Liver (tissue), 9 donors: ENCODE measurements around the gene DLK2. TPM values are rescaled to one million over a fixed set of nuclear protein-coding genes. Genes with fewer than 3 reads are reported as not detected.

Source experiments
- DNase-seq: peaks from one replicate; pipeline ENCODE4 v3.0.0-alpha.2; 2017; ENCODE audit warnings: low spot score
- H3K27ac ChIP-seq, 2 donors: one replicate each; pipeline ENCODE4 v1.7.0; 2013; ENCODE audit warnings: inconsistent platforms in 2 of 2, low read length in 2 of 2, control low read depth in 1 of 2, low read depth in 1 of 2, mild to moderate bottlenecking in 1 of 2
- H3K27me3 ChIP-seq, 4 donors: one replicate each; pipeline versions ENCODE4 v1.6.1 to v1.7.0; 2013; ENCODE audit warnings: low read length in 3 of 4, inconsistent platforms in 1 of 4, mild to moderate bottlenecking in 1 of 4, moderate library complexity in 1 of 4; ENCODE audit not compliant: control insufficient read depth in 4 of 4, insufficient read depth in 4 of 4
- H3K36me3 ChIP-seq, 4 donors: one replicate each; pipeline versions ENCODE4 v1.6.1 to v1.7.0; 2013; ENCODE audit warnings: low read length in 3 of 4, mild to moderate bottlenecking in 3 of 4, low read depth in 1 of 4, moderate library complexity in 1 of 4; ENCODE audit not compliant: control insufficient read depth in 4 of 4, insufficient read depth in 3 of 4
- H3K4me1 ChIP-seq, 4 donors: one replicate each; pipeline versions ENCODE4 v1.6.1 to v1.7.0; 2013; ENCODE audit warnings: low read length in 3 of 4, mild to moderate bottlenecking in 3 of 4, moderate library complexity in 1 of 4; ENCODE audit not compliant: control insufficient read depth in 4 of 4, insufficient read depth in 4 of 4
- H3K4me3 ChIP-seq, 3 donors: one replicate each; pipeline versions ENCODE4 v1.6.1 to v1.7.0; 2013; ENCODE audit warnings: low read length in 3 of 3, control low read depth in 1 of 3, low read depth in 1 of 3, mild to moderate bottlenecking in 1 of 3
- H3K9ac ChIP-seq, 2 donors: one replicate each; pipeline ENCODE4 v1.7.0; 2013; ENCODE audit warnings: low read length in 2 of 2, mild to moderate bottlenecking in 2 of 2, moderate library complexity in 2 of 2, control low read depth in 1 of 2, low read depth in 1 of 2
- H3K9me3 ChIP-seq, 4 donors: one replicate each; pipeline versions ENCODE4 v1.6.1 to v1.7.0; 2013; ENCODE audit warnings: low read length in 3 of 4; ENCODE audit not compliant: control insufficient read depth in 4 of 4
- ATF3 ChIP-seq: IDR thresholded peaks from 2 replicates; pipeline ENCODE4 v1.6.1; 2016; ENCODE audit warnings: antibody characterized with exemption
- CTCF ChIP-seq: fragments of 150-350 bp; IDR thresholded peaks from 2 replicates; pipeline ENCODE4 v1.5.1; 2017; ENCODE audit warnings: improper control_type of control experiment, low read depth, low read length; ENCODE audit not compliant: missing input control
- EGR1 ChIP-seq, 2 donors: IDR thresholded peaks; 2 replicates each; pipeline ENCODE4 v1.6.1; 2016 to 2018; ENCODE audit warnings: antibody characterized with exemption in 2 of 2, low read depth in 2 of 2
- FOXA1 ChIP-seq: IDR thresholded peaks from 2 replicates; pipeline ENCODE4 v1.6.1; 2016; ENCODE audit warnings: antibody characterized with exemption
- GABPA ChIP-seq, 2 donors: IDR thresholded peaks in 1 of 2; conservative IDR thresholded peaks in 1 of 2; 2 replicates each; pipeline ENCODE4 v1.6.1; 2016; ENCODE audit warnings: antibody characterized with exemption in 2 of 2, mild to moderate bottlenecking in 1 of 2, moderate library complexity in 1 of 2
- HNF4A ChIP-seq, 2 donors: conservative IDR thresholded peaks; 2 replicates each; pipeline ENCODE4 v1.6.1; 2016; ENCODE audit warnings: antibody characterized with exemption in 2 of 2, mild to moderate bottlenecking in 2 of 2
- HNF4G ChIP-seq: IDR thresholded peaks from 2 replicates; pipeline ENCODE4 v1.6.1; 2016; ENCODE audit warnings: antibody characterized with exemption
- JUND ChIP-seq, 2 donors: IDR thresholded peaks; 2 replicates each; pipeline ENCODE4 v1.6.1; 2016; ENCODE audit warnings: antibody characterized with exemption in 2 of 2
- MAX ChIP-seq: IDR thresholded peaks from 2 replicates; pipeline ENCODE4 v1.6.1; 2016; ENCODE audit warnings: antibody characterized with exemption
- NR2F2 ChIP-seq: IDR thresholded peaks from 2 replicates; pipeline ENCODE4 v1.6.1; 2016; ENCODE audit warnings: antibody characterized with exemption
- RAD21 ChIP-seq, 2 donors: IDR thresholded peaks; 2 replicates each; pipeline ENCODE4 v1.6.1; 2016; ENCODE audit warnings: antibody characterized with exemption in 2 of 2, mild to moderate bottlenecking in 2 of 2
- RXRA ChIP-seq, 2 donors: IDR thresholded peaks; 2 replicates each; pipeline ENCODE4 v1.6.1; 2017 to 2018; ENCODE audit warnings: antibody characterized with exemption in 2 of 2, mild to moderate bottlenecking in 1 of 2
- SP1 ChIP-seq: IDR thresholded peaks from 2 replicates; pipeline ENCODE4 v1.6.1; 2018; ENCODE audit warnings: antibody characterized with exemption, mild to moderate bottlenecking
- TAF1 ChIP-seq: conservative IDR thresholded peaks from 2 replicates; pipeline ENCODE4 v1.6.1; 2016; ENCODE audit warnings: antibody characterized with exemption, mild to moderate bottlenecking
- YY1 ChIP-seq: IDR thresholded peaks from 2 replicates; pipeline ENCODE4 v1.6.1; 2016; ENCODE audit warnings: antibody characterized with exemption, mild to moderate bottlenecking
- ZBTB33 ChIP-seq: IDR thresholded peaks from 2 replicates; pipeline ENCODE4 v1.6.1; 2016; ENCODE audit warnings: antibody characterized with exemption
- WGBS: extraction: QIAGEN DNeasy Blood & Tissue Kit; methylation state at CpG from one replicate; pipeline ENCODE4 v1.1.7; 2013; 5-methylcytosine and 5-hydroxymethylcytosine counted together
- polyA plus RNA-seq, 2 donors: library from polyadenylated mRNA; stranded (reverse) in 1 of 2; unstranded in 1 of 2; fragments of 200-250 nt in 1 of 2; fragments of >200 nt in 1 of 2; fragmentation: Nextera tagmentation in 1 of 2; extraction: Ambion mirVana in 1 of 2; gene quantifications; one replicate each; pipeline versions ENCODE4 v1.2.1 to v1.2.3, GENCODE V29; 2013 to 2015
- total RNA-seq, 2 donors: library from RNA; depleted of rRNA; stranded (reverse); fragments of >200 nt; gene quantifications; one replicate each; pipeline ENCODE4 v1.2.3, GENCODE V29; 2014
- donor health status: healthy.
- donor health status: healthy.
- donor health status: healthy.
- donor health status: healthy.
- donor health status: healthy.

Gene DLK2
- total and polyA plus RNA-seq, 4 donors: 0.08 to 1.0 (median 0.08) TPM; not detected in 1

GRCh38 chr6:43475516-43475915 lies 20.2 kb upstream of the DLK2 start (continued):
- TF ChIP-seq ATF3 (no peak), NR2F2 (no peak), EGR1 (IDR thresholded peaks at IDR 0.05; ENCODE audit: low read depth in 2 of 2) (no peak), FOXA1 (no peak), TAF1 (no peak)

- Histone ChIP-seq H3K4me3 (no peak overlapping the region), H3K9me3 (no peaks in the 10 kb centered on the region), H3K4me1 (peaks cover 0 to 4% (median 0%) of the 10 kb centered on the region in 4 donors), H3K27ac (no peak overlapping the region), H3K27me3 (no peaks in the 10 kb centered on the region), H3K9ac (no peak overlapping the region), H3K36me3 (no peaks in the 10 kb centered on the region)
- DNase-seq: no peak
- TF ChIP-seq TAF1 (no peak), CTCF (no peak)
- 98% methylated on average over 4 of the region's 4 CpGs for WGBS
Observed at GRCh38 chr6:43472515-43472914, 17.2 kb upstream of the DLK2 start.

GRCh38 chr6:43471399-43471798 lies 16.1 kb upstream of the DLK2 start:
- no peak overlapping the region for H3K27ac ChIP-seq
- H3K36me3 ChIP-seq: no peaks in the 10 kb centered on the region
- H3K27me3 ChIP-seq: no peaks in the 10 kb centered on the region
- H3K9me3 ChIP-seq: no peaks in the 10 kb centered on the region
- no peak for TF ChIP-seq MAX
- H3K4me1 ChIP-seq: no peaks in the 10 kb centered on the region
- no peak overlapping the region for H3K4me3 ChIP-seq
- H3K9ac ChIP-seq: no peak overlapping the region
- DNase-seq: no peak
- WGBS: 68% methylated on average over 1 of the region's 1 CpG

GRCh38 chr6:43469947-43470346 lies 14.6 kb upstream of the DLK2 start:
- no peak for DNase-seq
- WGBS: 92% methylated on average over 7 of the region's 7 CpGs
- Histone ChIP-seq H3K9ac (no peak overlapping the region), H3K4me3 (no peak overlapping the region), H3K27me3 (no peaks in the 10 kb centered on the region), H3K36me3 (no peaks in the 10 kb centered on the region), H3K4me1 (no peaks in the 10 kb centered on the region), H3K27ac (no peak overlapping the region), H3K9me3 (no peaks in the 10 kb centered on the region)
- no peak for TF ChIP-seq HNF4A (conservative IDR thresholded peaks at IDR 0.05)
- TF ChIP-seq SP1: no peak
- no peak for TF ChIP-seq CTCF
- TF ChIP-seq NR2F2: no peak
- TF ChIP-seq ATF3: no peak
- TF ChIP-seq RXRA (IDR thresholded peaks at IDR 0.05): no peak
- no peak for TF ChIP-seq RAD21 (IDR thresholded peaks at IDR 0.05)
- TF ChIP-seq GABPA (IDR thresholded peaks at IDR 0.05 in 1 of 2, conservative IDR thresholded peaks at IDR 0.05 in 1 of 2): no peak
- TF ChIP-seq HNF4G: no peak
- TF ChIP-seq JUND (IDR thresholded peaks at IDR 0.05): no peak
- no peak for TF ChIP-seq YY1
- no peak for TF ChIP-seq EGR1 (IDR thresholded peaks at IDR 0.05; ENCODE audit: low read depth in 2 of 2)
- no peak for TF ChIP-seq MAX
- no peak for TF ChIP-seq TAF1
- TF ChIP-seq ZBTB33: no peak
